Measurements from ENCODE around the gene UBQLN4.

The UBQLN4 gene

GRCh38 chr1:156053768-156054499, at the start of gene UBQLN4:
Gene UBQLN4 (minus strand): TSS chr1:156053798. CDS start chr1:156053701, 97 bp downstream.
- peak; percentile 79 for DNase-seq (ENCODE audit: low read depth)

- DNase-seq (ENCODE audit: low read depth), result no peak
Observed at GRCh38 chr1:156102633-156103511, 49.3 kb upstream of the UBQLN4 start.

GRCh38 chr1:156101880-156102279, 48.3 kb upstream of the UBQLN4 start:
- DNase-seq (ENCODE audit: low read depth), result no peak

- no peak for DNase-seq (ENCODE audit: low read depth)
Observed at GRCh38 chr1:156100205-156100995, 46.8 kb upstream of the UBQLN4 start.

GRCh38 chr1:156099282-156099681, 45.7 kb upstream of the UBQLN4 start:
- DNase-seq (ENCODE audit: low read depth), result no peak

- no peak for DNase-seq (ENCODE audit: low read depth)
Observed at GRCh38 chr1:156098784-156099183, 45.2 kb upstream of the UBQLN4 start.

GRCh38 chr1:156097499-156098178, 44.0 kb upstream of the UBQLN4 start:
- DNase-seq (ENCODE audit: low read depth), result no peak

- peak; percentile 75 for DNase-seq (ENCODE audit: low read depth)
Observed at GRCh38 chr1:156096640-156097391, 43.2 kb upstream of the UBQLN4 start.

- no peak for DNase-seq (ENCODE audit: low read depth)
Observed at GRCh38 chr1:156095906-156096508, 42.4 kb upstream of the UBQLN4 start.

- DNase-seq (ENCODE audit: low read depth), result no peak
Observed at GRCh38 chr1:156091610-156092009, 38.0 kb upstream of the UBQLN4 start.

- peak; percentile 80 for DNase-seq (ENCODE audit: low read depth)
Observed at GRCh38 chr1:156090840-156091188, 37.2 kb upstream of the UBQLN4 start.

- no peak for DNase-seq (ENCODE audit: low read depth)
Observed at GRCh38 chr1:156090138-156090839, 36.7 kb upstream of the UBQLN4 start.

- DNase-seq (ENCODE audit: low read depth), result no peak
Observed at GRCh38 chr1:156089704-156090103, 36.1 kb upstream of the UBQLN4 start.

- no peak for DNase-seq (ENCODE audit: low read depth)
Observed at GRCh38 chr1:156086256-156086662, 32.7 kb upstream of the UBQLN4 start.

GRCh38 chr1:156083800-156084790, 30.5 kb upstream of the UBQLN4 start:
- DNase-seq (ENCODE audit: low read depth), result no peak

- DNase-seq (ENCODE audit: low read depth), result peak; percentile 41
Observed at GRCh38 chr1:156082309-156083091, 28.9 kb upstream of the UBQLN4 start, which contains the start of gene MEX3A. Gene MEX3A (minus strand): TSS chr1:156082465. CDS start chr1:156081998, 467 bp downstream.

GRCh38 chr1:156081917-156082308, 28.3 kb upstream of the UBQLN4 start:
- no peak for DNase-seq (ENCODE audit: low read depth)

Measured in activated T-helper 1 cell treated with Interleukin-2 at 50 U/mL for 16 hours (primary cell).